H1 (cell line): ENCODE results near the gene SHC1. TPM values are rescaled to one million over a fixed set of nuclear protein-coding genes. Genes with fewer than 3 reads are reported as not detected.

Source experiments
- CTCF ChIA-PET: fragments of 300-600 bp; sonication (Branson Sonifier 250); formaldehyde crosslinking; loops from one replicate; lab custom pipeline; 2021; ENCODE audit not compliant: partially characterized antibody; lab: Charles Lee
- POLR2A ChIA-PET: fragments of 300-600 bp; sonication (Branson Sonifier 250); formaldehyde crosslinking; loops from one replicate; lab custom pipeline; 2021; ENCODE audit warnings: inconsistent platforms; ENCODE audit not compliant: partially characterized antibody; lab: Charles Lee
- DNase-seq, 2 experiments: peaks; one replicate each; pipeline versions ENCODE4 v3.0.0 to v3.0.0-alpha.2; 2010 to 2022; ENCODE audit warnings: low spot score in 2 of 2, low read depth in 1 of 2, mixed read lengths in 1 of 2
- FAIRE-seq: peaks from 2 replicates; lab custom pipeline; 2011; peaks lifted over from hg19 to GRCh38; lab: Jason Lieb, UNC
- H2AFZ ChIP-seq: 2 replicates; pipeline ENCODE4 v1.8.1; 2012; ENCODE audit warnings: low read length, inconsistent platforms
- H2AK5ac ChIP-seq: 2 replicates; pipeline ENCODE4 v1.6.1; 2013; ENCODE audit warnings: low read depth, low read length
- H2BK120ac ChIP-seq: replicated peaks from 2 replicates; pipeline ENCODE3; 2013; ENCODE audit warnings: low read depth, low read length, inconsistent platforms
- H2BK12ac ChIP-seq: 2 replicates; pipeline ENCODE4 v1.6.1; 2013; ENCODE audit warnings: low read depth, low read length
- H2BK15ac ChIP-seq: 2 replicates; pipeline ENCODE4 v1.6.1; 2013; ENCODE audit warnings: low read length
- H2BK20ac ChIP-seq: 2 replicates; pipeline ENCODE4 v1.6.1; 2013; ENCODE audit warnings: low read length
- H2BK5ac ChIP-seq: 2 replicates; pipeline ENCODE4 v1.6.1; 2013; ENCODE audit warnings: low read depth, low read length
- H3K14ac ChIP-seq: 2 replicates; pipeline ENCODE4 v1.6.1; 2013; ENCODE audit warnings: inconsistent platforms; ENCODE audit not compliant: insufficient read length
- H3K18ac ChIP-seq: 2 replicates; pipeline ENCODE4 v1.6.1; 2013; ENCODE audit warnings: low read length; ENCODE audit errors: extremely low read depth
- H3K23ac ChIP-seq: 2 replicates; pipeline ENCODE4 v1.6.1; 2013; ENCODE audit warnings: inconsistent platforms; ENCODE audit not compliant: insufficient read length
- H3K23me2 ChIP-seq: 2 replicates; pipeline ENCODE4 v1.6.1; 2013; ENCODE audit warnings: low read depth, low read length
- H3K27ac ChIP-seq: 2 replicates; pipeline ENCODE4 v1.6.1; 2011; ENCODE audit warnings: low read depth, low read length, inconsistent platforms
- H3K27me3 ChIP-seq, 4 experiments: replicated peaks in 1 of 4; 1 replicate in 1 of 4; 2 replicates in 3 of 4; pipeline versions ENCODE4 v1.6.1 to v1.8.1; 2011 to 2013; ENCODE audit warnings: low read length in 3 of 4, mild to moderate bottlenecking in 3 of 4, inconsistent platforms in 2 of 4, mixed read lengths in 2 of 4, moderate library complexity in 1 of 4; ENCODE audit not compliant: control insufficient read depth in 3 of 4, insufficient read depth in 3 of 4; ENCODE audit errors: extremely low read depth in 1 of 4
- H3K36me3 ChIP-seq, 4 experiments: 2 replicates each; pipeline versions ENCODE4 v1.6.1 to v1.8.1; 2011 to 2013; ENCODE audit warnings: mild to moderate bottlenecking in 4 of 4, low read length in 3 of 4, moderate library complexity in 2 of 4, control low read depth in 1 of 4, inconsistent platforms in 1 of 4; ENCODE audit not compliant: insufficient read depth in 4 of 4, control insufficient read depth in 2 of 4
- H3K4ac ChIP-seq: replicated peaks from 2 replicates; pipeline ENCODE3; 2013; ENCODE audit warnings: low read length, low read depth, mixed read lengths, inconsistent platforms; ENCODE audit not compliant: insufficient read length
- H3K4me1 ChIP-seq, 4 experiments: replicated peaks in 1 of 4; 1 replicate in 1 of 4; 2 replicates in 3 of 4; pipeline versions ENCODE4 v1.6.1 to v1.8.1; 2011 to 2013; ENCODE audit warnings: low read length in 3 of 4, inconsistent platforms in 2 of 4, mixed read lengths in 1 of 4; ENCODE audit not compliant: insufficient read depth in 4 of 4, control insufficient read depth in 3 of 4
- H3K4me2 ChIP-seq, 2 experiments: 2 replicates each; pipeline versions ENCODE4 v1.6.1 to v1.8.1; 2011 to 2013; ENCODE audit warnings: low read depth in 2 of 2, low read length in 2 of 2, control low read depth in 1 of 2, inconsistent platforms in 1 of 2, mild to moderate bottlenecking in 1 of 2; ENCODE audit not compliant: insufficient read depth in 1 of 2
- H3K4me3 ChIP-seq, 4 experiments: fragments of 200-600, 300-600 bp in 1 of 4; sonication (generic), shearing (Covaris generic), sonication (Bioruptor Twin) in 1 of 4; 2 replicates each; pipeline versions ENCODE4 v1.5.1 to v1.8.1; 2011 to 2016; ENCODE audit warnings: low read length in 4 of 4, low read depth in 3 of 4, control low read depth in 2 of 4, inconsistent platforms in 2 of 4, mild to moderate bottlenecking in 2 of 4, mixed read lengths in 1 of 4, moderate library complexity in 1 of 4; ENCODE audit not compliant: insufficient read depth in 2 of 4; ENCODE audit errors: extremely low read depth in 1 of 4
- H3K56ac ChIP-seq: replicated peaks from 2 replicates; pipeline ENCODE3; 2013; ENCODE audit warnings: low read depth, mild to moderate bottlenecking, mixed read lengths, low read length, inconsistent platforms; ENCODE audit not compliant: insufficient read length
- H3K79me1 ChIP-seq: 2 replicates; pipeline ENCODE4 v1.6.1; 2013; ENCODE audit warnings: low read depth, low read length, control low read depth
- H3K79me2 ChIP-seq, 2 experiments: 2 replicates each; pipeline versions ENCODE4 v1.6.1 to v1.8.1; 2012 to 2013; ENCODE audit warnings: low read length in 2 of 2, mild to moderate bottlenecking in 2 of 2, inconsistent platforms in 1 of 2; ENCODE audit not compliant: insufficient read depth in 2 of 2, control insufficient read depth in 1 of 2
- H3K9ac ChIP-seq, 4 experiments: replicated peaks in 1 of 4; 1 replicate in 1 of 4; 2 replicates in 3 of 4; pipeline versions ENCODE4 v1.6.1 to v1.8.1; 2011 to 2013; ENCODE audit warnings: low read depth in 3 of 4, low read length in 3 of 4, control low read depth in 2 of 4, mild to moderate bottlenecking in 2 of 4, moderate library complexity in 2 of 4, inconsistent platforms in 1 of 4; ENCODE audit errors: extremely low read depth in 1 of 4
- H3K9me3 ChIP-seq, 2 experiments: 2 replicates each; pipeline versions ENCODE4 v1.6.1 to v1.8.1; 2012 to 2013; ENCODE audit warnings: mild to moderate bottlenecking in 2 of 2, moderate library complexity in 2 of 2, control low read depth in 1 of 2, inconsistent platforms in 1 of 2, low read depth in 1 of 2, low read length in 1 of 2, mixed read lengths in 1 of 2; ENCODE audit not compliant: insufficient read depth in 2 of 2
- H4K20me1 ChIP-seq, 2 experiments: replicated peaks in 1 of 2; 2 replicates each; pipeline versions ENCODE3 to v1.8.1; 2011 to 2013; ENCODE audit warnings: inconsistent platforms in 2 of 2, low read length in 2 of 2, mild to moderate bottlenecking in 1 of 2; ENCODE audit not compliant: insufficient read depth in 2 of 2, control insufficient read depth in 1 of 2
- H4K5ac ChIP-seq: 2 replicates; pipeline ENCODE4 v1.6.1; 2013; ENCODE audit warnings: low read length, low read depth, mixed read lengths, inconsistent platforms; ENCODE audit not compliant: insufficient read length
- H4K8ac ChIP-seq: 2 replicates; pipeline ENCODE4 v1.8.0; 2013; ENCODE audit warnings: mild to moderate bottlenecking, moderate library complexity, low read length, inconsistent platforms; ENCODE audit not compliant: insufficient read depth; ENCODE audit errors: extremely low read depth
- H4K91ac ChIP-seq: replicated peaks from 2 replicates; pipeline ENCODE3; 2013; ENCODE audit warnings: low read length, mixed read lengths, inconsistent platforms; ENCODE audit not compliant: insufficient read length
- CBX8 ChIP-seq: fragments of 300-800, 300-1000 bp; sonication (generic); IDR thresholded peaks from 2 replicates; pipeline ENCODE4 v1.7.1; 2016; ENCODE audit warnings: low read depth, low read length, borderline replicate concordance
- GABPA ChIP-seq: IDR thresholded peaks from 2 replicates; pipeline ENCODE4 v1.6.1; 2011; ENCODE audit warnings: mild to moderate bottlenecking, low read length, moderate library complexity, borderline replicate concordance; ENCODE audit not compliant: insufficient read depth
- YY1 ChIP-seq: IDR thresholded peaks from 2 replicates; pipeline ENCODE4 v1.6.1; 2011; ENCODE audit warnings: low read depth, mild to moderate bottlenecking, low read length
- WGBS, 2 experiments: shearing (Covaris generic) in 1 of 2; methylation state at CpG; one replicate each; pipeline versions ENCODE4 v1.1.6 to v1.1.7; 2013 to 2015; ENCODE audit warnings: low lambda C conversion rate in 2 of 2, mixed read lengths in 2 of 2, inconsistent platforms in 1 of 2, low coverage in 1 of 2, missing lambda C conversion rate in 1 of 2; ENCODE audit not compliant: insufficient replicate concordance in 2 of 2, insufficient coverage in 1 of 2, insufficient read length in 1 of 2; ENCODE audit errors: extremely low coverage in 1 of 2, missing lambda C conversion rate in 1 of 2; 5-methylcytosine and 5-hydroxymethylcytosine counted together
- polyA plus RNA-seq, 7 experiments: library from polyadenylated mRNA; depleted of rRNA in 3 of 7; stranded (reverse) in 5 of 7; unstranded in 2 of 7; fragments of >200 nt in 5 of 7; fragments of 200-250 nt in 2 of 7; gene quantifications; 1 replicate in 5 of 7; 2 replicates in 1 of 7; 4 replicates in 1 of 7; pipeline versions ENCODE4 v1.2.1 to v1.2.3, GENCODE V29; 2011 to 2013; ENCODE audit warnings: missing spikeins in 2 of 7, mixed read lengths in 2 of 7
- total RNA-seq: library from RNA; stranded (reverse); fragmentation: NEBNext Ultra II Directional; extraction: Animal tissue kit (Norgen Biotek cat#: 25700); gene quantifications from 2 replicates; pipeline ENCODE4 v1.2.1, GENCODE V29; 2021

Gene SHC1
- total and polyA plus RNA-seq, 2 of the 8 experiments (the other 6 are each of a cell fraction or from before 2014, with no cell fraction given) = 177 to 212 TPM

GRCh38 chr1:154934358-154934948 lies 36.1 kb downstream of the SHC1 start:
- H2BK5ac ChIP-seq = no peak overlapping the region
- no peak overlapping the region for H2AFZ ChIP-seq
- no peaks in the 10 kb centered on the region for H3K27me3 ChIP-seq
- peaks cover 12% of the 10 kb centered on the region for H3K23me2 ChIP-seq
- H2BK15ac ChIP-seq = no peak overlapping the region
- H2BK20ac ChIP-seq = no peak overlapping the region
- DNase-seq (no peak), FAIRE-seq (no peak)
- H3K36me3 ChIP-seq = no peaks in the 10 kb centered on the region
- no peak overlapping the region for H2AK5ac ChIP-seq
- TF ChIP-seq CBX8 = no peak
- TF ChIP-seq GABPA = no peak
- TF ChIP-seq YY1 = no peak
- no peak overlapping the region for H3K27ac ChIP-seq
- H3K4ac ChIP-seq = no peak overlapping the region
- no peak overlapping the region for H3K9ac ChIP-seq
- H4K91ac ChIP-seq = no peak overlapping the region
- no peak overlapping the region for H3K4me2 ChIP-seq
- peaks cover 0 to 4% (median 3%) of the 10 kb centered on the region in 4 experiments; a peak in 2 of 7 replicates for H3K4me1 ChIP-seq
- CTCF ChIA-PET = interaction anchor here (0.6 to 2.9 kb wide), 8 partner anchors 10 to 359 kb away, joined by 3 to 7 read pairs (median 4); no protein-coding TSS in a partner anchor
- 92% methylated on average over 5 of the region's 5 CpGs; no CpG with 5 or more reads in 1 of the 2 experiments for WGBS, 2 experiments
- no peak overlapping the region for H3K4me3 ChIP-seq
- H4K20me1 ChIP-seq = no peaks in the 10 kb centered on the region
- no peak overlapping the region for H3K18ac ChIP-seq
- H2BK120ac ChIP-seq = no peak overlapping the region
- no peaks in the 10 kb centered on the region for H3K9me3 ChIP-seq
- POLR2A ChIA-PET = interaction anchor here (0.9 to 1.4 kb wide), 2 partner anchors 11 to 28 kb away, joined by 3 read pairs; no protein-coding TSS in a partner anchor
- H4K5ac ChIP-seq = no peak overlapping the region
- H3K23ac ChIP-seq = no peak overlapping the region
- H2BK12ac ChIP-seq = no peak overlapping the region
- no peak overlapping the region for H3K14ac ChIP-seq
- H3K79me1 ChIP-seq = no peaks in the 10 kb centered on the region; the same call in 1 of the 2 replicates
- H3K56ac ChIP-seq = no peak overlapping the region
- no peak overlapping the region for H4K8ac ChIP-seq
- H3K79me2 ChIP-seq = no peaks in the 10 kb centered on the region
